Natural killer cell (primary cell): ENCODE data around the gene NEURL1B. TPM values are rescaled to one million over a fixed set of nuclear protein-coding genes. Genes with fewer than 3 reads are reported as not detected.

Experiments
- ATAC-seq, 3 donors: fragments of 150-1000 bp in 2 of 3; fragments of 200-7000 bp in 1 of 3; cut with Tn5 transposase; 1 replicate in 1 of 3; 2 replicates in 2 of 3; pipeline ENCODE4 v1.10.0; 2021; ENCODE audit warnings: mild to moderate bottlenecking in 2 of 3, moderate library complexity in 2 of 3
- DNase-seq, 2 donors: peaks; one replicate each; pipeline versions ENCODE4 v3.0.0 to v3.0.0-alpha.2; 2013 to 2021; ENCODE audit warnings: mixed read lengths in 1 of 2
- H3K27ac ChIP-seq: one replicate; pipeline ENCODE4 v1.5.1; 2013; ENCODE audit warnings: mild to moderate bottlenecking, low read length
- H3K27me3 ChIP-seq: one replicate; pipeline ENCODE4 v1.6.1; 2013; ENCODE audit warnings: low read length; ENCODE audit not compliant: control insufficient read depth, insufficient read depth
- H3K36me3 ChIP-seq: one replicate; pipeline ENCODE4 v1.6.1; 2013; ENCODE audit warnings: low read length; ENCODE audit not compliant: control insufficient read depth, insufficient read depth
- H3K4me1 ChIP-seq: one replicate; pipeline ENCODE4 v1.6.1; 2013; ENCODE audit warnings: low read length; ENCODE audit not compliant: control insufficient read depth, insufficient read depth
- H3K4me3 ChIP-seq: one replicate; pipeline ENCODE4 v1.5.1; 2013; ENCODE audit warnings: low read length
- H3K9me3 ChIP-seq: one replicate; pipeline ENCODE4 v1.6.1; 2013; ENCODE audit warnings: low read length; ENCODE audit not compliant: control insufficient read depth, insufficient read depth
- H3K27ac Mint-ChIP-seq, 2 donors: one replicate each; pipeline ENCODE4 v1.8.0; 2022; ENCODE audit warnings: mild to moderate bottlenecking in 2 of 2, mixed read lengths in 2 of 2, moderate library complexity in 1 of 2
- H3K27me3 Mint-ChIP-seq, 2 donors: one replicate each; pipeline ENCODE4 v1.8.0; 2022; ENCODE audit warnings: low read depth in 2 of 2, mixed read lengths in 2 of 2
- H3K36me3 Mint-ChIP-seq: one replicate; pipeline ENCODE4 v1.8.0; 2022; ENCODE audit warnings: mixed read lengths
- H3K4me1 Mint-ChIP-seq, 2 donors: one replicate each; pipeline ENCODE4 v1.8.0; 2022; ENCODE audit warnings: mixed read lengths in 2 of 2
- H3K4me3 Mint-ChIP-seq: one replicate; pipeline ENCODE4 v1.8.0; 2022; ENCODE audit warnings: mild to moderate bottlenecking, moderate library complexity, mixed read lengths
- H3K9me3 Mint-ChIP-seq, 2 donors: one replicate each; pipeline ENCODE4 v1.8.0; 2022; ENCODE audit warnings: mixed read lengths in 2 of 2
- WGBS: methylation state at CpG from one replicate; pipeline ENCODE4 v1.1.7; 2013; ENCODE audit warnings: missing lambda C conversion rate; ENCODE audit not compliant: insufficient coverage; 5-methylcytosine and 5-hydroxymethylcytosine counted together
- intact Hi-C: fragments of 100-400 bp; cut with micrococcal nuclease; formaldehyde crosslinking; loops from one replicate; pipeline ENCODE4 v1.14.2; 2022
- total RNA-seq, 4 donors: library from RNA; stranded (reverse); fragments of 120-200 nt in 1 of 4; gene quantifications; one replicate each; pipeline versions ENCODE4 v1.2.3 to v1.2.4, GENCODE V29; 2013 to 2022
- TF ChIP-seq, protein P1 (sequence below): fragments of 200-600 bp; IDR thresholded peaks from one replicate; pipeline ENCODE4 v1.8.0; 2022; ENCODE audit warnings: antibody characterized with exemption

NEURL1B gene
- total RNA-seq, 3 donors from 2014 or later (not counting 1 experiment from before 2014, with no cell fraction given), result 0.28 to 0.54 (median 0.45) TPM

DNA sequence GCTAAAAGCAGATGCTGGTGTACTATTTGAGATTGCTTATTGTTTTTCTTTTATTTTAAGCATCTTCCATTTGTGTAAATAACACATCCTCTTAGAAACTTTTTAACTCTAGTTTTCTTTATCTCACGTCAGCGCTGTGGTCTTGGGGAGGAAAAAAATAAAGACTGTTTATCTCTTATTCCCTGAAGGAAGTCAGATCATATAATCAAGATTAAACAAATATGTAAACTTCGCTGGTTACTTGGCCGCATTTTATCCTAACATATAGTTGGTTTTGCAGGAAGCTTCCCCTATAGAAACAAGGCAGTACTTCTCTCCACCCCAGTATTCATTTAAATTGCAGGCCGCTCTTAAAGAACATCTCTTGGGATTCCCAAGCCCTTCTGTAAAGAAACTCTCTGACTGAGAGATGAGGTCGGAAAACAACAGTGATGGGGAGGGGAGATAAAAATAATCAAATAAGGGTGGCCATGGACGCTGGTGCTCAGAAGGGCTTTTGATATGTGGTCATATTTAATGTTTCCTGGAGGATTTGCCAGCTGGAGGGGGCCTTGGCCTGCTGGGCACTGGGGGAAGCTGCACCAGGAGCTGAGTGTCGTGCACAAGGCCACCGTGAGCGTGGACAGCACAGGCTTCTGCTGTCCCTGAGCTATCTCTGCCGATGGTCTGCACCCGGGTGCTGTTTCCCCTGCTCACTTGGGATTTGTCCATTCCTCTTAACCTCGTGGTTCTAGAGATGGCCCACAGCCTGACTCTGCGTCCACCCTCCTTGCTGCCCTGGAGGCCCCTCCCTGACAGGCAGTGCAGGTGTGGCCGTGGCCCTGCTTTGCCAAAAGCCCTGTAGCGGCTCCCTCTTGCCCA, 23.8 kb downstream of the NEURL1B start:
- Mint-ChIP-seq H3K36me3 (no peaks in the 10 kb centered on the region), H3K27me3 (no peaks in the 10 kb centered on the region), H3K4me1 (no peaks in the 10 kb centered on the region), H3K4me3 (no peak overlapping the region), H3K9me3 (no peaks in the 10 kb centered on the region), H3K27ac (no peak overlapping the region)
- Histone ChIP-seq H3K4me1 (no peaks in the 10 kb centered on the region), H3K36me3 (no peaks in the 10 kb centered on the region), H3K9me3 (no peaks in the 10 kb centered on the region), H3K4me3 (no peak overlapping the region), H3K27me3 (no peaks in the 10 kb centered on the region), H3K27ac (no peak overlapping the region)
- 82% methylated on average over 14 of the region's 16 CpGs for WGBS
- DNase-seq (no peak), ATAC-seq (no peak)
- TF ChIP-seq, protein P1, sequence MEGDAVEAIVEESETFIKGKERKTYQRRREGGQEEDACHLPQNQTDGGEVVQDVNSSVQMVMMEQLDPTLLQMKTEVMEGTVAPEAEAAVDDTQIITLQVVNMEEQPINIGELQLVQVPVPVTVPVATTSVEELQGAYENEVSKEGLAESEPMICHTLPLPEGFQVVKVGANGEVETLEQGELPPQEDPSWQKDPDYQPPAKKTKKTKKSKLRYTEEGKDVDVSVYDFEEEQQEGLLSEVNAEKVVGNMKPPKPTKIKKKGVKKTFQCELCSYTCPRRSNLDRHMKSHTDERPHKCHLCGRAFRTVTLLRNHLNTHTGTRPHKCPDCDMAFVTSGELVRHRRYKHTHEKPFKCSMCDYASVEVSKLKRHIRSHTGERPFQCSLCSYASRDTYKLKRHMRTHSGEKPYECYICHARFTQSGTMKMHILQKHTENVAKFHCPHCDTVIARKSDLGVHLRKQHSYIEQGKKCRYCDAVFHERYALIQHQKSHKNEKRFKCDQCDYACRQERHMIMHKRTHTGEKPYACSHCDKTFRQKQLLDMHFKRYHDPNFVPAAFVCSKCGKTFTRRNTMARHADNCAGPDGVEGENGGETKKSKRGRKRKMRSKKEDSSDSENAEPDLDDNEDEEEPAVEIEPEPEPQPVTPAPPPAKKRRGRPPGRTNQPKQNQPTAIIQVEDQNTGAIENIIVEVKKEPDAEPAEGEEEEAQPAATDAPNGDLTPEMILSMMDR, result no peak
- intact Hi-C loops, result no loop called here

DNA sequence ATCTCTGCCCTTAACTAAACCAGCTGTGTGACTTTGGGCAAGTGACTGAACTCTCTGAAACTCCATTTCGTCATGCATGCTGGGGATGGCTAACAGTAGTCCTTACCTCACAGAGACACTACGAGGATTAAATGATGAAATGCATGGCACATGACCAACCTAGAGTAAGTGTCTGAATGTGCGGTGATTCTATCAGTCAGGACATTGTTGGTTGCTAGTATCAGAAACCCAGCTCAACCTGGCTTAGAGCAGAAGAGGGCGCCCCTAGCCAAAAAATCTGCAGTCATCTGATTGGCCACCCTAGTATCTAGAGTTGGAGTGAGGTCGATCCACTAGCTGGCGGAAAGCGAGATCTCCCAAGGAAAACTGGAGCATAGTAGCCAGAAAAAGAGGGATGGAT, 25.2 kb downstream of the NEURL1B start:
- no peak for ATAC-seq
- H3K36me3 Mint-ChIP-seq, result no peaks in the 10 kb centered on the region

DNA sequence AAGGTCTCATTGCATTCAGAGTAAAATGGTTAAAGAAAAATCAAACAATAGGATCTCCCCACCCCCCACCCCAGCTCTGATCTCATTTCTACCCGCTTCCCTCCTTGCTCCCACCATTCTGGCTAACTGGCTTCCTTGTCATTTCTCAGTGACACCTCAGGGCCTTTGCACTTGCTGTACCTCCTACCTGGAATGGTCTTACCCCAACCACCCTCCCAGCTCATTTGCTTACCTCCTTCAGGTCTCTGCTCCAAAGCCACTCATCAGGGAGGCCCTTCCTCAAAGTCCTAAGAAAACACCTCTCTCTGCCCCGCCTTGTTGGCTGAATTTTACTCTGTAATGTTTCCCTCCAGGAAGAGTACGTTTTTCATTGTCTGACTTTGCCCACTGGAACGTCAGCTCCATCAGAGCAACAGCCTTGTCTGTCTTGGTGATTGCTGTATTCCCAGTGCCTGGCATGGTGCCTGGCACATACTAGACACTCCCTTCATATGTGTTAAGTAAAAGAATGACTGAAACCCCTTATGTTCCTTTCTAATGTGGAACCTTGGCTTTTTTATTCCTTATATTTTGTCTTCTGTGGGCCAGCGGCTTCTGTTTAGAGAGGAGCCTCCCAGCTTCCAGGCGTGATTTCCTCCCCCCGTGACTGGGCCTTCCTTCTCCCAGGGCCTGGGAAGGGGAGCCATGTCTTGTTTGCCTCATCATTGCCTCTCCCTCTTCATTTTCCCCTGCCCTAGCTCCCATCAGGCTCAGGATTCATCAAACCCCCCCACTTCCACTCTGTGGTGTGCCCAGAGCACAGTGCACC, 26.9 kb downstream of the NEURL1B start:
- Histone ChIP-seq H3K4me3 (no peak overlapping the region), H3K36me3 (no peaks in the 10 kb centered on the region), H3K4me1 (no peaks in the 10 kb centered on the region), H3K27ac (no peak overlapping the region), H3K9me3 (no peaks in the 10 kb centered on the region), H3K27me3 (no peaks in the 10 kb centered on the region)
- ATAC-seq (no peak), DNase-seq (no peak)
- Mint-ChIP-seq H3K9me3 (no peaks in the 10 kb centered on the region), H3K4me3 (no peak overlapping the region), H3K4me1 (no peaks in the 10 kb centered on the region), H3K27ac (no peak overlapping the region), H3K27me3 (no peaks in the 10 kb centered on the region), H3K36me3 (no peaks in the 10 kb centered on the region)
- 90% methylated on average over 7 of the region's 7 CpGs for WGBS
- intact Hi-C loops, result no loop called here
- TF ChIP-seq, protein P1, result no peak

More for the DNA sequence above, 25.2 kb downstream of the NEURL1B start:
- Mint-ChIP-seq H3K9me3 (no peaks in the 10 kb centered on the region), H3K27ac (no peak overlapping the region), H3K27me3 (no peaks in the 10 kb centered on the region), H3K4me1 (no peaks in the 10 kb centered on the region), H3K4me3 (no peak overlapping the region)
- Histone ChIP-seq H3K9me3 (no peaks in the 10 kb centered on the region), H3K27ac (no peak overlapping the region), H3K4me1 (no peaks in the 10 kb centered on the region), H3K4me3 (no peak overlapping the region), H3K27me3 (no peaks in the 10 kb centered on the region), H3K36me3 (no peaks in the 10 kb centered on the region)
- intact Hi-C loops, result no loop called here
- 91% methylated on average over 7 of the region's 7 CpGs for WGBS
- DNase-seq, result no peak
- TF ChIP-seq, protein P1, result no peak
